ENCODE data around the gene FKBP11. TPM values are rescaled to one million over a fixed set of nuclear protein-coding genes. Genes with fewer than 3 reads are reported as not detected.

Gene FKBP11
- total RNA-seq, 1 experiment from 2014 or later = 21.1 TPM

GRCh38 chr12:48930475-48930874 lies 5.2 kb upstream of the FKBP11 start:
- Histone ChIP-seq H3K4me1 (ENCODE audit: control insufficient read depth, insufficient read depth, low read length) (no peaks in the 10 kb centered on the region), H3K27me3 (ENCODE audit: control insufficient read depth, insufficient read depth, low read length) (no peaks in the 10 kb centered on the region), H3K36me3 (ENCODE audit: control insufficient read depth, insufficient read depth, low read length) (peaks cover 16% of the 10 kb centered on the region), H3K9me3 (ENCODE audit: control insufficient read depth, insufficient read depth, low read depth, low read length) (no peaks in the 10 kb centered on the region), H3K4me3 (ENCODE audit: low read depth in 2 of 2, low read length in 2 of 2) (no peak overlapping the region), H3K27ac (ENCODE audit: low read length) (no peak overlapping the region)
- ATAC-seq (no peak), DNase-seq (ENCODE audit: low read depth, low spot score) (no peak)
- intact Hi-C loops (cut with micrococcal nuclease; ENCODE audit: unreplicated experiment) = no loop called here
- BruUV-seq (replicated peaks) = no TSS peak
- ChIA-PET CTCF (interaction anchor here (0.6 kb wide), 1 partner anchor 32 kb away, joined by 3 read pairs; no protein-coding TSS in a partner anchor), POLR2A (interaction anchor here (0.6 kb wide), 2 partner anchors 10 to 78 kb away, joined by 4 to 8 read pairs; partner anchors contain the start of gene DDX23)
- in situ Hi-C loops (cut with HindIII; ENCODE audit: low pct_unique_long_range_greater_than_20kb, low sequenced_read_pairs) = no loop called here
- TF ChIP-seq SIN3A (IDR thresholded peaks at IDR 0.05; ENCODE audit: borderline replicate concordance, insufficient read depth, low read depth, low read length) = no peak
- no peak for TF ChIP-seq REST (IDR thresholded peaks at IDR 0.05; ENCODE audit: insufficient read depth in 1 of 2, low read depth in 2 of 2, low read length in 1 of 2)
- no peak for TF ChIP-seq POLR2AphosphoS5 (IDR thresholded peaks at IDR 0.05; ENCODE audit: low read depth, low read length)
- no peak for TF ChIP-seq TCF7L2 (IDR thresholded peaks at IDR 0.05; ENCODE audit: low read depth, low read length)
- TF ChIP-seq CTCF (IDR thresholded peaks at IDR 0.05) = no peak

GRCh38 chr12:48929551-48929950 lies 4.3 kb upstream of the FKBP11 start:
- in situ Hi-C loops (cut with HindIII; ENCODE audit: low pct_unique_long_range_greater_than_20kb, low sequenced_read_pairs) (no loop called here), intact Hi-C loops (cut with micrococcal nuclease; ENCODE audit: unreplicated experiment) (no loop called here)
- no peak overlapping the region for H3K27ac ChIP-seq (ENCODE audit: low read length)
- H3K9me3 ChIP-seq (ENCODE audit: control insufficient read depth, insufficient read depth, low read depth, low read length) = no peaks in the 10 kb centered on the region
- ChIA-PET POLR2A (no interaction called here), CTCF (no interaction called here)
- H3K27me3 ChIP-seq (ENCODE audit: control insufficient read depth, insufficient read depth, low read length) = no peaks in the 10 kb centered on the region
- no peaks in the 10 kb centered on the region for H3K4me1 ChIP-seq (ENCODE audit: control insufficient read depth, insufficient read depth, low read length)
- DNase-seq (ENCODE audit: low read depth, low spot score) = no peak
- TSS peak; percentile 55 for BruUV-seq (replicated peaks)
- peaks cover 16% of the 10 kb centered on the region for H3K36me3 ChIP-seq (ENCODE audit: control insufficient read depth, insufficient read depth, low read length)
- no peak for ATAC-seq
- TF ChIP-seq REST (IDR thresholded peaks at IDR 0.05; ENCODE audit: insufficient read depth in 1 of 2, low read depth in 2 of 2, low read length in 1 of 2) (no peak), POLR2AphosphoS5 (IDR thresholded peaks at IDR 0.05; ENCODE audit: low read depth, low read length) (no peak), SIN3A (IDR thresholded peaks at IDR 0.05; ENCODE audit: borderline replicate concordance, insufficient read depth, low read depth, low read length) (no peak), CTCF (IDR thresholded peaks at IDR 0.05) (no peak), TCF7L2 (IDR thresholded peaks at IDR 0.05; ENCODE audit: low read depth, low read length) (no peak)
- no peak overlapping the region for H3K4me3 ChIP-seq (ENCODE audit: low read depth in 2 of 2, low read length in 2 of 2)
